NCI-H1092 (cell line): ENCODE data around the gene RAP1GAP2.
"Not testable (repeated sequence)": the region's sequence is repeated elsewhere in the genome, so short reads cannot be mapped to it uniquely, and the experiment has no call there.

Experiments
- DNase-seq: peaks from one replicate; lab custom pipeline; 2025; lab: John Stamatoyannopoulos, UW

The RAP1GAP2 gene

GRCh38 chr17:2971851-2972250 is 175.6 kb downstream of the RAP1GAP2 start:
- DNase-seq: no peak

DNA sequence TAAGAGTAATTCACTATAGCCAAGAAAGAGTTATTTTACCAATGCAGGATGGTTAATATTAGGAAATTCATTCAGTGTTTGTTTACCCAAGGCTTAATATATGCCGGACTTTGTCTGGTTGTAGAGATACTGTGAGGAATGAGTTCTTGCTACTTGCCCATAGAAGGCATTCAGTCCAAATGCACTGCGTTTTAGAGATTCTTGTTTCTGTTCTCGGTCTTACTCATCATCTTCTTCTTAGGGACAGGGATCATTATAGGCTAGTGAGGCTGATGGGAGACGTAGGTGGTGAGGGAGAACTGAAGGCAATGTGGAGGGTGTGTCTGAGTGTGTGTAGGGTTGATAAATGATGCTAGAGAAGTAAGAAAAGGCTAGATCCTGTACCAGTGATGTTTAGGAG is 176.5 kb downstream of the RAP1GAP2 start:
- no peak for DNase-seq

GRCh38 chr17:2974347-2974746 is 178.1 kb downstream of the RAP1GAP2 start:
- no peak for DNase-seq

DNA sequence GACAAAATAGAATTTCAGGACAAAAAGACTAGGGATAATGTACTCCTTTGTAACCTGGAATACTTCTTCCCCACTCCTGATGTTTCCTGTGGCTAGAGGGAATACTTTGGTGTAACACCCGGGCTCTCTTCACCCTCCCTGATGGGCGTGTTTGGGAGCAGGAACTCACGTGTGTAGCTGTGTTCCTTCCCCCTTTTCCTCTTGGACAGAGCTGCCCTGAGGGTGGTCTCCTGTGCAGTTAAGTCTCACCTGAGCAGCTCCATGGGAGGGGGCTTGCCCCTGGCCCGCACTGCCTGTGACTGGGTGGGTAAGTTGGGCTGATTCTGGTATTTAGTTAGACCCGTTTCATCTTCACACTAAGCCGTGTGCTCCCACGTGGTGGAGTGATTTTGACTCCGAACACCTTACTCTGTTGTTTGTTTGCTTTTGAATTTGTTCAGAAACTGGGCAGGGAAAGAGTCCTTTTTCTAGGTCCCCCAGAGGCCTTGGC is 179.3 kb downstream of the RAP1GAP2 start:
- no peak for DNase-seq

GRCh38 chr17:2977157-2977556 is 180.9 kb downstream of the RAP1GAP2 start:
- DNase-seq: no peak

DNA sequence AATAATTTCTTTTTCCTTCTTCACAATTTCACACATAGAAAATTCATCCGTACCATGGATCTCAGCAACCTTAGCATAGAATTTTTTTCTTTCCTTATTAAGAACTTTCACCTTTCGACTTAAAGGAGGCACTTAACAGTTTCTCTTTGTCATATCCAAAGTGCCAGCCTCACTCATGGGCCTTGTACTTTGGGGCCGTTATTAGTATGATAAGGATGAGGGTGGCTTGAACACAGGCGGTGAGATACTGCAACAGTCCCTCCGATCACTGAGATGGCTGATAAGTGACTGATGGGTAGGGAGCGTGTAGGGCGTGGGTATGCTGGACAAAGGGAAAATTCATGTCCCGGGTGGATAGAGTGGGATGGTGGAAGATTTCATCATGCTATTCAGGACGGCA is 181.9 kb downstream of the RAP1GAP2 start:
- DNase-seq: no peak

DNA sequence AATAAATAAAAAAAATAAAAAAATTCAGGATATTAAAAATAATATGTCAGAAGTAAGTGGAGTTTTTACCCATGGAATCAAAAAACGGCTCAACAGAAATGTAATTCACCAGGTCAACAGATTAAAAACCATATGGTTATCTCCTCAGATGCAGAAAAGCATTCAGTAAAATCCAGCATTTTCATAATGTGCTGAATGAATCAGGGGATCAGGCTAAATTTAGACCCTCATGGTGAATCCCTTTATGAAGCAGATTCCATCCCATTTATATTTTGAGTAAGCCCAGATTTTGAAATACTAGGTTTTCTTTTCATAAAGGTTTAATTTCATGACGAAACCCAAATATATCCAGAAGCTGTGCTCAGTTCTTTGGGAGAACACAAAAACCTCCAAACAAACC is 182.8 kb downstream of the RAP1GAP2 start:
- DNase-seq: no peak

DNA sequence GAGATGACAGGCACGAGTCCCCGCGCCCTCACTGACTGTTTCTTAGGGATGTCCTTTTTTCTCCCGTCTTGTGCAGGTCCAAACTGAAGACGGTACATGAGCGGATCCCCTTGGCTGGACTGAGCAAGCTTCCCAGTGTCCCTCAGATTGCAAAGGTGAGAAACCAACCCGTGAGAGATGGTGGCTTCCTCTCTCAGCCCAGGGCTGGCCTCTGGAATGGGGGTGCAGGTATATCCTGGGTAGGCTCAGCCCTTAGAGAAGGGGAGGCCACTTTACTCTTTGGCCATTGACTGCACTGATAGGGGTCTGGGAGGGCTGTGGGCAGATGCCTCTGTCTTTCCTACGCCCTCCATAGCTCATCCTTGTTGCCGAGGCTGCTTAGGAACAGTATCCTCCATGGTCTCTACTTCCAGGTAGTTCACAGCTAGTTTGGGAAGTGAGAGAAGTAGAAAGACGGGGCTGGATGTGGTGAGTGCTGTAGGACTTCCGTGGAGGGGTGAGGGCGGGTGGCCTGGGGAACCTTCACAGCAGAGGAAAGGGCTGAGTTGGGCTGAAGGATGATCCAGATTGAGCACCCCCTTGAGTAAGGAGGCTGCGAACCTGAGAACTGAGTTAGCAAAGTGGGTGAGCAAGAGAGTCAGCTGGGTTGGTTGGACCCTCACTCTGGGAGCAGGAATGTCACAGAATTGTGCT is 184.1 kb downstream of the RAP1GAP2 start:
- no peak for DNase-seq

- DNase-seq: no peak
Observed at GRCh38 chr17:2980904-2981246, 184.6 kb downstream of the RAP1GAP2 start.

- DNase-seq: no peak
Observed at GRCh38 chr17:2981325-2981724, 185.1 kb downstream of the RAP1GAP2 start.

- DNase-seq: peak; percentile 29
Observed at GRCh38 chr17:2982854-2983253, 186.6 kb downstream of the RAP1GAP2 start.

GRCh38 chr17:2983255-2983654 is 187.0 kb downstream of the RAP1GAP2 start:
- DNase-seq: no peak

GRCh38 chr17:2985318-2985717 is 189.1 kb downstream of the RAP1GAP2 start:
- DNase-seq: no peak

GRCh38 chr17:2986925-2987324 is 190.7 kb downstream of the RAP1GAP2 start:
- no peak for DNase-seq

DNA sequence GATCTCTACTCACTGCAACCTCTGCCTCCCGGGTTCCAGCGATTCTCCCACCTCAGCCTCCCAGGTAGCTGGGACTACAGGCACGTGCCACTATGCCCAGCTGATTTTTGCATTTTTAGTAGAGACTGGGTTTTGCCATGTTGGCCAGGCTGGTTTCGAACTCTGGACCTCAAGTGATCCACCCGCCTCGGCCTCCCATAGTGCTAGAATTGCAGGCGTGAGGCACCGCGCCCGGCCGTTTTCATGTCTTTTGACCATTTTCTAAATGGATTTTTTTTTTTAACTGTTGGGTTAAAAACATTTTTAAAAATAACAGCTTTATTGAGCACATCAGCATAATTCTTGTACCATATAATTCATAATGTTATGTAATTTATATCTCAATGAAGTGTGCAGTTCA is 193.2 kb downstream of the RAP1GAP2 start:
- not testable (repeated sequence) for DNase-seq

- no peak for DNase-seq
Observed at GRCh38 chr17:2989855-2990254, 193.6 kb downstream of the RAP1GAP2 start.

DNA sequence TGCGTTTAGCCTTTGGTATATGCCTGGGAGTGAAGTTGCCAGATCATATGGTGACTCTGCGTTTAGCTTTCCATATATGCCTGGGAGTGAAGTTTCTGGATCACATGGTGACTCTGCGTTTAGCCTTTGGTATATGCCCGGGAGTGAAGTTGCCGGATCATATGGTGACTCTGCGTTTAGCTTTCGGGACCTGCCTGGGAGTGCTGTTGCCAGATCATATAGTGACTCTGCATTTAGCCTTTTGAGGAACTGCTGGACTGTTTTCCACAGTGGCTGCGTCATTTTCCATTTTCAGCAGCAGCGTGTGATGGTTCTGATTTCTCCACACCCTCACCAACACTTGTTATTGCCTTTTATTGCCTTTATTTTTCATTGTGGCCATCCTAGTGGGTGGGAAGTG is 194.2 kb downstream of the RAP1GAP2 start:
- no peak for DNase-seq

GRCh38 chr17:2991396-2992180 is 195.3 kb downstream of the RAP1GAP2 start:
- DNase-seq: not testable (repeated sequence)

DNA sequence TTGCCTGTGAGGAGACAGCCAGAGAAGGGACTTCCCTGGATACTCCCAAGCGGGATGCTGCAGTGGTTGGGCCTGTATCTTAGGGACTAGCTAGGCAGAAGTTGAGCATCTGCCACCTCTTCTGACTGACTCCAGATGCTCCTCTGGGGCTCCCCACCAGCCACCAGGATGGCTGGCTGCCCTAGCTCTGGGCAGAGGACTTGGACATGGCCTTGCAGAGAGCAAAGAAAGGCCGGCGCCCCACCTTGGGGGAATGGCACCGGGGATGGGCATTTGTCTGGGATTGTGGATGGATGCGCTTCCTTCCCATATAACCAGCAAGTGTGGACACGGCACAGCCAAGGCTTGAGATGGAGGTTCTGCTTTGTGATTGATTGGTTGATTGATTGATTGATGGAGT is 198.2 kb downstream of the RAP1GAP2 start:
- no peak for DNase-seq

- no peak for DNase-seq
Observed at GRCh38 chr17:2995377-2995776, 199.1 kb downstream of the RAP1GAP2 start.

DNA sequence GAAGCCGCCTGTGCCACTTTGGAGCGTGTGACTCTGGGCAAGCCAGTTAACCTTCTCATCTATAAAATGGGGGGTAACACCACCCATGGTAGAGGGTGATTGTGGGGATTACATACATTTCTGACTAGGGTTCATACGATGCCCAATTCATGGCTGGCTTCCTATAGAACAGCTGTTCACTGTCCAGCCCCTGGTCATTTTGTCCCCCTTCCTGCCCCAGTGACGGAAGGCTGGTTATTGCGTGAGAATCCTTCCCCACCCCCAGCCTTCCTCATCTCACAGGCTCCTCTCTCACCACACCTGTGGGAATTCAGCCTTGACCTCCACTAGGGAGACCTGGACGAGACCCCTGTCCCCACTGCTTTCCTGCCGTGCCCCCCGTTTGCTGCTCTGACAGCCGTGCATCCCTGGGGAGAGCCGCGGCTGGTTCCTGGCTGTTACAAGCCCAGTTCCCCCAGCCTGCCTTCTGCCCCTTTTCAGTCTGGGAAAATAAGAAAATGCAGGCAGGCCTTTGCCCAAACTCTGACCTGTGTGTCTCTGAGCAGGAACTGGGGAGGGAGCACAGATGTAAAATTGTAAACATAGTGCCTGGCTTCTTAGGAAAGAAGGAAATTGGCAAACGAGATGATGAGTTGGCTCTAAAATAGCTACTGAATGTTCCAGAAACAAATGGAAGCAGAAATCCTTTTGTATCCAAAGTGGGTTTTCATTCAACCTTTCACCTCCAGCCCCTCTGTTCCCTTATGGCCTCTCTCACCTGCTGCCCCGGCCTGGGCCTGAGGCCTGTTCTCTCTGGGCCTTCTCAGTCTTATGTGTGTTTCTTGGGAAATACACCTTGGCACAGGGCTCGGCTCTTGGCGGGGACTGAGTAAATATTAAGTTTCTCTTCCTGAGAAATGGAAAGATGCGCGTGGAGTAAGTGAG is 199.9 kb downstream of the RAP1GAP2 start:
- DNase-seq: no peak
